Caki2 (cell line): ENCODE data around the gene PDS5A. TPM values are rescaled to one million over a fixed set of nuclear protein-coding genes. Genes with fewer than 3 reads are reported as not detected.
"Not testable (repeated sequence)": the region's sequence is repeated elsewhere in the genome, so short reads cannot be mapped to it uniquely, and the experiment has no call there.

Experiments used
- DNase-seq: peaks from one replicate; pipeline ENCODE4 v3.0.0-alpha.2; 2015; ENCODE audit warnings: low read depth
- in situ Hi-C: cut with HindIII; loops from 2 replicates; pipeline ENCODE4 v1.10.0; 2016; ENCODE audit warnings: low sequenced_read_pairs, low pct_unique_long_range_greater_than_20kb, mixed read lengths
- total RNA-seq: library from RNA; depleted of rRNA; stranded (reverse); fragments of >200 nt; shearing (Covaris generic); gene quantifications from 2 replicates; pipeline ENCODE4 v1.2.3, GENCODE V29; 2014; ENCODE audit warnings: low replicate concordance

PDS5A gene
- total RNA-seq, 1 experiment from 2014 or later: 42.3 TPM

DNA sequence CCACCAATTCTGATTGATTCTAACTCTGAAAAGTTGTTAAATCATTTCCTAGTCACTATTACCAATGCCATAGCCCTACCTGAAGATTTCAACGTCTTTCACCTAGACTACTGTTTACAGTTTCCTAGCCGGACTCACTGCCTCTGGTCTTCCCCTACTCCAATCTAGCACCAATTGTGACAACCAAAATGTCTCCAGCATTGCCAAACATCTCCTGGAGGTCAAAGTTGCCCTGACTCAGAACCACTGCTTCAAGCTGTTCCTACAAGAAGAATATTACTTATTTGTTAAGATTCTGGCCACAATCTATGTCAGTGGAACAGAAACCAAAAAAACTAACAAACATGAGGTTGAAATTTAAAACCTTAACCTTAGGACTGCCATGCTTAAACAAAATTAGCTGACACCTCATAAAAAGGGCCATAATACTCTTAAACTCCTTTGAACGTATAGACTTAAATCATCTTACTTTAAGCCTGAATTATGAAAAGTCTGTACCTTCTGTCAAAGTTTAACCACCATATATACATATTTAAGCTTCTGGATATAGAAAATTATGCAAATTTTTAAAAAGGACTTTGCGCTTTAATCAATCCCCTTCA is 2.1 kb downstream of the PDS5A start:
- in situ Hi-C loops: no loop called here
- no peak for DNase-seq

GRCh38 chr4:39973052-39973451 is 4.7 kb downstream of the PDS5A start:
- in situ Hi-C loops, DNase-seq: not testable (repeated sequence)

DNA sequence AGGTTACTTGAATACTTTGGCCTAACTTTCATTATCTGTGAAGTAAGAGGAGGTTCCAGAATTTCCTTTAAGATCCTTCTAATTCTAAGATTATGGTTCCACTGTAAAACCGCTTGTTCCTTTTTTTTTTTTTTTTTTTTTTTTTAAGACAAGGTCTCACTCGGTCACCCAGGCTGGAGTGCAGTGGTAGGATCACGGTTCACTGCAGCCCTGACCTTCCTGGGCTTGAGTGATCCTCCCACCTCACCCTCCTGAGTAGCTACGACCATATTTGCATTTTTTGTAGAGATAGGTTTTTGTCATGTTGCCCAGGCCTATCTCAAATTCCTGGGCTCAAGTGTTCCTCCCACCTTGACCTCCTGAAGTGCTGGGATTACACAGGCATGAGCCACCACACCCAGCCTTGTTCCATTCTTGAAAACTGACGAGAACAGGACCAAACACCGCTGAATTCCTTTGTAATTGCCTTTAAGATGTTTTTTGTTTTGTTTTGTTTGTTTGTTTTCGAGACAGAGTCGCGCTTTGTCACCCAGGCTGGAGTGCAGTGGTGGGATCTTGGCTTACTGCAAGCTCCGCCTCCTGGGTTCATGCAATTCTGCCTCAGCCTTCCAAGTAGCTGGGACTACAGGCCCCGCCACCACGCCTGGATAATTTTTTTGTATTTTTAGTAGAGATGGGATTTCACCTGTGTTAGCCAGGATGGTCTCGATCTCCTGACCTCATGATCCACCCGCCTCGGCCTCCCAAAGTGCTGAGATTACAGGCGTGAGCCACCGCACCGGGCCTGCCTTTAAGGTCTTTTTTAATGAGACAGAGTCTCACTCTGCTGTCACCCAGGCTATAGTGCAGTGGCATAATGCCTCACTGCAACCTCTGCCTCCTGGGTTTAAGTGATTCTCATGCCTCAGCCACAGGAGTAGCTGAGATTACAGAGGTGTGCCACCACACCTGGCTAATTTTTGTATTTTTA is 6.8 kb downstream of the PDS5A start:
- peak; percentile 98 for DNase-seq
- in situ Hi-C loops: no loop called here

DNA sequence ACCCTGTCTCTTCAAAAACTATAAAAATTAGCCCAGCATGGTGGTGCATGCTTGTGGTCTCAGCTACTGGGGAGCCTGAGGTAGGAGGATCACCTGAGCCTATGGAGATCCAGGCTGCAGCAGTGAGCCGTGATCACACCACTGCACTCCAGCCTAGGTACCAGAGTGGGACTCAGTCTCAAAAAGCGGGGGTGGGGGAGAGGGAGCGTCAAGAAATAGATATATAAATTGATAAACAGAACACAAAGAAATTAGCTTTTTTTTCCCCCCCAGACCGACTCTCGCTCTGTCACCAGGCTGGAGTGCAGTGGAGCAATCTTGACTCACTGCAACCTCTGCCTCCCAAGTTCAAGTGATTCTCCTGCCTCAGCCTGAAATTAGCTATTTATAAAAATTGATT is 14.1 kb downstream of the PDS5A start:
- no peak for DNase-seq
- in situ Hi-C loops: no loop called here

GRCh38 chr4:39961311-39961877 is 16.3 kb downstream of the PDS5A start:
- in situ Hi-C loops: no loop called here
- DNase-seq: no peak

DNA sequence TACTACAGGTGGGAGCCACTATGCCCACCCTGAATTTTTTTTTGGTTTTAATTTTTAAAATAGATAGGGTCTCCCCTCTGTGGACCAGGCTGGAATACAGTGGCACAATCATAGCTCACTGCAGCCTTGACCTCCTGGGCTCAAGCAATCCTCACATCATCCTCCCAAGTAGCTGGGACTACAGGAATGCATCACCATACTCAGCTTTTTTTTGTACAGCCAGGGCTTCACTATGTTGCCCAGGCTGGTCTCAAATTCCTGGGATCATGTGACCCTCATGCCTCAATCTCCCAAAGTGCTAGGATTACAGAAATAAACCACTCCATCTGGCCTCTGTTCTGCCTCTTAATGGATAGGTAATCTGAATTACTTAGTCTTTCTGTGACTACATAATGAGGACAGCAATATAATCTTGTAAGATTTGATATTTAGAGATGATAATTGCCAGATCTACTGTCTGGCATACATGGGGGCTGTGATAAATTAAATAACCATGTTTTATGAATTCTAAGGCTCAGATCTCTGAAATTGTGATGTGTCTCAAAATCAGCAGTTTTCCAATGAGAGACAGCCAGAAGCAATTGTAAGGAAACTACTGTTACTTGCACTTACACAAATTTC is 26.7 kb downstream of the PDS5A start:
- DNase-seq: no peak
- in situ Hi-C loops: no loop called here

GRCh38 chr4:39947963-39948362 is 29.7 kb downstream of the PDS5A start:
- DNase-seq: no peak
- in situ Hi-C loops: no loop called here

DNA sequence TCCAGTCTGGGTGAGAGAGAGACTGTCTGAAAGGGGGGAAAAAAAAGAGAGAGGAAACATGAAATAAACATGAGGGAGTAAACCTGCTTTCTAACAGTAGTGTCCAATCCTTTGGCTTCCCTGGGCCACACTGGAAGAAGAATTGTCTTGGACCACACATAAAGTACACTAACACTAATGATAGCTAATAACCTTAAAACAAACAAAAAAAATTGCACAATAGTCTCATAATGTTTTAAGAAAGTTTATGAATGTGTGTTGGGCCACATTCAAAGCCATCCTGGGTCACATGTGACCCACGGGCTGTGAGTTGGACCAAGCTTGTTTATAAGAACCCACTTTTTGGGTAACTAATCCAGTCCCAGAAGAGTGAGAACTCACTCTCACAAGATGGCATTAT is 30.3 kb downstream of the PDS5A start:
- in situ Hi-C loops: no loop called here
- no peak for DNase-seq

- in situ Hi-C loops, DNase-seq: not testable (repeated sequence)
These were observed 33.5 kb downstream of the PDS5A start for GRCh38 chr4:39944245-39944644.

DNA sequence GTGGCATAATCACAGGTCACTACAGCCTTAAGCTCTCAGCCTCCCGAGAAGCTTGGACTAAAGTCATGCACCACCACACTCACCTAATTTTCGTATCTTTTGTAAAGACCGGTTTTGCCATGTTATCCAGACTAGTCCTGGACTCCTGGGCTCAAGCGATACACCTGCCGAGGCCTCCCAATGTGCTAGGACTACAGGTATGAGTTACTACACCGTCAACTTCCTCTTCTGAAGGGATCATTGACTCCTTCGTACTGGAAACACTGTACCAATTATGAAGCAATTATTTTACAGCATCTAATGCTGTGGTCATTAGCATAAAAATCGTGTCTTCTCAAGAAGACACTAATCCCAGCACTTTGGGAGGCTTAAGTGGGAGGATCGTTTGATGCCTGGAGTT is 35.2 kb downstream of the PDS5A start:
- no peak for DNase-seq
- in situ Hi-C loops: no loop called here

DNA sequence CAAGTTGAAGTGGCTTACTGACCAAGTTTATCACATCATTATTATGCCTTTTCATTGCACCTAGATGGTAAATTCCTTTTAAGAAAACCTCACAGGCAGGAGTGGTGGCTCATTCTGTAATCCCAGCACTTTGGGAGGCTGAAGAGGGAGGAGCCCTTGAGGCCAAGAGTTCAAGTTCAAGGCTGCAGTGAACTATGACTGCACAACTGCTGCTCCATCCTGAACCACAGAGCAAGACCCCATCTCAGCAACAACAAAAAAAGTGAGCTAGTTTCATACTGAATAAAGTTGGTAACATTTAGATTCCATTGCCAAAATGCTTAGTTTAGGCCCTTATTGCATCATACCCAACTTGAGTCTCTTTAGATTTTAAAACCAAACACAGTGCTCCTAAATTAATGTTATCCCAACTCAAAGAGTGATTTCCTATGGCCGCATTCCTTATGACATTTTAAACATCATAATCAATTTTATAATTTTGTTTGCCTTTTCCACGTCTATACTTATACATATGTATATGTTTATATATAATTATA is 36.0 kb downstream of the PDS5A start:
- in situ Hi-C loops: no loop called here
- DNase-seq: no peak

DNA sequence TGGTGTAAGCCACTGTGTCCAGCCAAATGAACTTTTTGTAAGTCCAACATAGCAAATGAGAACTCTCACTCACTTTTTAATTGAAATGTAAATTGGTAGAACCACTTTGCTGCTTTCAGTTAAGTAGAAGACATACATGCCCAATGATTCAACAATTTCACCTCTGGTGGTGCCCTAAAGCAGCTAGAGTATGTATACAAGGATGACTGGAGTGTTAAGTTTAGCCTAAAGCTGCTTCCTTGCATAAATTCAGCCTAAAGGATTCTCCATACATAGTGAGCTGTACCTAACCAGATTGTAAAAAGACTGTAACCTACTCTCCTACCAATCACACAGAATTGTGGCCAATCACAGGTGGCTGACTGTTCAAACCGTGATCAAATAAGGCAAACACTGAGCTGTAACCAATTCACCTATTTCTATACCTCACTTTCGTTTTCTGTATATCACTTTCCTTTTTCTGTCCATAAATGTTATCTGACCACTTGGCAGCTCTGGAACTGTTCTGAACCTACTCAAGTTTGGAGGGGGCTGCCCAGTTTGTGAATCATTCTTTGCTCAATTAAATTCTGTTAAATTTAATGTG is 39.9 kb downstream of the PDS5A start:
- no peak for DNase-seq
- in situ Hi-C loops: no loop called here

GRCh38 chr4:39936565-39937418 is 40.9 kb downstream of the PDS5A start:
- in situ Hi-C loops: no loop called here

GRCh38 chr4:39933671-39934590 is 43.8 kb downstream of the PDS5A start:
- in situ Hi-C loops: no loop called here
- DNase-seq: no peak

More at GRCh38 chr4:39936565-39937418, 40.9 kb downstream of the PDS5A start:
- no peak for DNase-seq

DNA sequence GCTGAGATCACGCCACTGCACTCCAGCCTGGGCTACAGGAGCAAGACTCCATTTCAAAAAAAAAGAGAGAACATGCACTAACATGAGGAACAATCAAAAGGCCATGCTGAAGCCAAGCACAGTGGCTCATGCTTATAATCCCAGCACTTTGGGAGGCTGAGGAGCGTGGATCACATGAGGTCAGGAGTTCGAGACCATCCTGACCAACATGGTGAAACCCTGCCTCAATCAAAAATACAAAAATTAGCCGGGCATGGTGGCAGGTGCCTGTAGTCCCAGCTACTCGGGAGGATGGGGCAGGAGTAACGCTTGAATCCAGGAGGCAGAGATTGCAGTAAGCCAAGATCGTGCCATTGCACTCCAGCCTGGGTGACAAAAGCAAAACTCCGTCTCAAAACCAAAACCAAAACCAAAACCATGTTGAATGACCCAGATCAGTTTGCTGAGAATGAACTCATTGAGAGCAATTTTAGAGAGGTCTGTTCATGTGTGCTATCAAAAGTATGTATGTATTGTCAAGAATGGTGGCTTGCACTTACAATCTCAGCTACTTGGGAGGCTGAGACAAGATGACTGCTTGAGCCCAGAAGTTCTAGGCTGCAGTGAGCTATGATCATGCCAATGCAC is 44.8 kb downstream of the PDS5A start:
- no peak for DNase-seq
- in situ Hi-C loops: no loop called here

- in situ Hi-C loops: no loop called here
- DNase-seq: peak; percentile 39
These were observed 46.2 kb downstream of the PDS5A start for GRCh38 chr4:39931441-39931901.
